ENCODE data around the gene HOXC9. TPM values are rescaled to one million over a fixed set of nuclear protein-coding genes. Genes with fewer than 3 reads are reported as not detected.

Gene HOXC9
- total RNA-seq, 4 donors from 2014 or later: 4.4 to 10.5 (median 7.9) TPM

DNA sequence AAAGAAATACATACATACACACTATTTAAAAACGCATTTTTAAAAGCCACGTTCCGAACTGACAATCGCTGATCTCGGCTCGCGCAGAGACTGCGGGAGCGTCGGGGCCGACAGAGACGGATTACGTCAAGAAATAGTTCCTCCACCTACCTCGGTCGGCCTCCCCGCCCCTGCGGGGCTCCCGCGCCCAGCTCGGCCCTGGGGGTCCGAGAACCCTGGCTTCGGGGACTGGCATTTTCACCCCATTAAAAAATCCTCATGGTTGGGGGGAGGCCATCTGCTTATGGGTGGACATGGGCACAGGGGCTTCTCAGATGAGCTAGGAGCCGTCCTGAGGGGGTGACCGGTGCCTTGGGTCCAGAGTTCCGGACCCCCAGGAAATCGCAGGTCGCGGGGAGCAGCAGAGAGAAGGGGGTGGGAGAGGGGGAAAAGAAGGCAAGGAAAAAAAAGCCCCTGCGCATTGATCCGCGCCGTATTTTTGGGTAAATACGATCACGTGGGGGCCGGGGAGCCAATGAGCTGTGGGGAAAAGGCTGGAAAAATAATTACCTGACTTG lies 324 bp upstream of the HOXC9 start:
- peaks cover 0 to 95% (median 13%) of the 10 kb centered on the region in 4 donors for H3K4me1 ChIP-seq
- 2% methylated on average over 34 to 35 of the region's 35 CpGs for WGBS, 2 donors
- H3K27ac ChIP-seq: peak overlapping the region; percentile 86 to 99 (median 94)
- H3K36me3 ChIP-seq: peaks cover 0 to 4% (median 0%) of the 10 kb centered on the region in 3 donors
- TF ChIP-seq CTCF (IDR thresholded peaks at IDR 0.05): no peak
- peak in 1 of 2 donors; percentile 61 for TF ChIP-seq EP300 (IDR thresholded peaks at IDR 0.05)
- no peaks in the 10 kb centered on the region for H3K9me3 ChIP-seq
- DNase-seq (ENCODE audit: low spot score in 2 of 2): peak in 1 of 2 donors; percentile 84
- peak overlapping the region; percentile 51 to 83 (median 60) for H3K4me3 ChIP-seq
- H3K27me3 ChIP-seq: peaks cover 0 to 67% of the 10 kb centered on the region in 2 donors

- DNase-seq (ENCODE audit: low spot score in 2 of 2): no peak
- Histone ChIP-seq H3K36me3 (peaks cover 0 to 4% (median 0%) of the 10 kb centered on the region in 3 donors), H3K27ac (peak overlapping the region; percentile 86 to 99 (median 94)), H3K9me3 (no peaks in the 10 kb centered on the region), H3K4me1 (peaks cover 0 to 91% (median 11%) of the 10 kb centered on the region in 4 donors), H3K4me3 (peak overlapping the region in 3 of 4 donors; percentile 51 to 64 (median 57)), H3K27me3 (peaks cover 0 to 58% of the 10 kb centered on the region in 2 donors)
- TF ChIP-seq EP300 (IDR thresholded peaks at IDR 0.05): no peak
- TF ChIP-seq POLR2A (IDR thresholded peaks at IDR 0.05): no peak
- TF ChIP-seq CTCF (IDR thresholded peaks at IDR 0.05): no peak
- WGBS, 2 donors: 37 to 42% methylated on average over 8 of the region's 8 CpGs
Observed at GRCh38 chr12:54001283-54002187, 1.6 kb downstream of the HOXC9 start.

GRCh38 chr12:54002278-54002914 lies 2.4 kb downstream of the HOXC9 start:
- TF ChIP-seq CTCF (IDR thresholded peaks at IDR 0.05) (no peak), EP300 (IDR thresholded peaks at IDR 0.05) (no peak), POLR2A (IDR thresholded peaks at IDR 0.05) (no peak)
- H3K36me3 ChIP-seq: peaks cover 0 to 4% (median 0%) of the 10 kb centered on the region in 3 donors
- WGBS, 2 donors: 42 to 59% methylated on average over 19 of the region's 19 CpGs
- H3K27ac ChIP-seq: peak overlapping the region; percentile 31 to 99 (median 92)
- DNase-seq (ENCODE audit: low spot score in 2 of 2): no peak
- H3K4me3 ChIP-seq: peak overlapping the region in 1 of 4 donors; percentile 64
- peaks cover 0 to 91% (median 9%) of the 10 kb centered on the region in 4 donors for H3K4me1 ChIP-seq
- H3K27me3 ChIP-seq: peaks cover 0 to 54% of the 10 kb centered on the region in 2 donors
- H3K9me3 ChIP-seq: no peaks in the 10 kb centered on the region

DNA sequence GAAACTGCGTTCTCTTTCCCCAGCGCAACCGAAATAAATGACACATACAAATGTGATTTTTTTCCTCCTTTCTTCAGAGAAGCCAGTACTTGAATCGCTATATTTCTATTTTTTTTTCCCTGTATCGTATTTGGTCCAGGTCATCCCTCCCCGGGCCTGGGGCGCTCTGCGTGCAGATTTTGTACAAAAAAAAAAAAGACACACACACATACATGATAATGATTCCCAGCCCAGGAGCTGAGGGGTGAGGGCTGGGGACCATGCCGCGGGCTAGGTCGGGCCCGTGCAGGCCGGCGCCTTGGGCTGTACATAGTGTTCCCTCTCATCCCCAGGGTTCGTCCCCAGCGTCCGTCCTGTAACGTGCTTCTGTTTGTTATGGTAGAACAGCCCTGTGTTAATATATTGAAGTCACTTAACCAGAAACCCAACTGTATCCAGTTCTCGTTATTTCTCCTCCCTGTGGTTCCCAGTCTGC lies 3.0 kb downstream of the HOXC9 start:
- DNase-seq (ENCODE audit: low spot score in 2 of 2): no peak
- TF ChIP-seq CTCF (IDR thresholded peaks at IDR 0.05) (no peak), EP300 (IDR thresholded peaks at IDR 0.05) (no peak), POLR2A (IDR thresholded peaks at IDR 0.05) (no peak)
- no peak overlapping the region for H3K4me3 ChIP-seq
- peaks cover 0 to 53% of the 10 kb centered on the region in 2 donors for H3K27me3 ChIP-seq
- H3K36me3 ChIP-seq: peaks cover 0 to 4% (median 0%) of the 10 kb centered on the region in 3 donors
- peak overlapping the region; percentile 31 to 99 (median 92) for H3K27ac ChIP-seq
- WGBS, 2 donors: 64 to 71% methylated on average over 19 of the region's 19 CpGs
- H3K4me1 ChIP-seq: peaks cover 0 to 92% (median 11%) of the 10 kb centered on the region in 4 donors
- H3K9me3 ChIP-seq: no peaks in the 10 kb centered on the region
